ENCODE results near the gene NABP2. TPM values are rescaled to one million over a fixed set of nuclear protein-coding genes. Genes with fewer than 3 reads are reported as not detected.

The NABP2 gene
- total and polyA plus RNA-seq, 2 of the 4 experiments (the other 2 are of a cell fraction), result 29.2 to 37.4 TPM

DNA sequence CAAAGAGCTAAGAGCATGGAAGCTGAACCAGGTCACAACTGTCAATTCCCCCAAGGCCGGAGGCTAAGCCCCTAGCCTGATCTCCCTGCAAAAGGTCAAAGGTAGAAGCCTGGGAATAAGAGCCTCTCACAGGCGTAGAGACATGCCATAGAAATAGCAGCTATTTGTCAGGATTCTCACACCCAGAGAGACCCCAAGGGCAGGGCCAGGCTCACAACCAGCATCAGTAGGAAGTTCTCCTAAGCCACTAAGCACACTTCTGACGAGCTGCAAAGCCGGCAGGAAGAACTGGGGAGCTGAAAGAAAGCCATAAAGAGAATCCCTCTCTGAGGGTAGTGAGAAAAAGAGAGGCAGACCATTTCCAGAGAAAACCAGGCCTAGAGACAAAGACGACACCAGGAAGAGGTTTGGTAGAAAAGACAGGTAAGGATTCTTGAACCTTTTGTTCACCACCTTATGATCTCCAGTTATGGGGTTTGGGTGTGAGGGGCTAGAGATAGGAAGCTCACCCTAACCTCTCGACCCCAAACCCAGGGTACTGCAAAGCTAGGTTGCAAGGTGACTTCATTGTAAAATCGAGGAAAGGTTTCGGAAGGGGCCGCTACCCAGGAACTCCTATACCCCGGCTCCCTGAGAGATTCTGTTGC lies 35.9 kb upstream of the NABP2 start:
- H3K9me3 ChIP-seq (ENCODE audit: control insufficient read depth, insufficient read depth, low read length), result no peaks in the 10 kb centered on the region
- WGBS, 2 experiments (ENCODE audit: extremely low coverage in 2 of 2, insufficient read length in 1 of 2), result 40% methylated on average over 1 of the region's 10 CpGs; no CpG with 5 or more reads in 1 of the 2 experiments
- no peaks in the 10 kb centered on the region for H3K27me3 ChIP-seq (ENCODE audit: control insufficient read depth, insufficient read depth, low read length)
- H3K9ac ChIP-seq (ENCODE audit: low read depth, low read length), result peak overlapping the region; percentile 95
- no TSS peak for BruUV-seq (replicated peaks)
- H3K14ac ChIP-seq (replicated peaks; ENCODE audit: low read depth, low read length), result peak overlapping the region; percentile 97
- peak overlapping the region; percentile 69 for H4K91ac ChIP-seq (ENCODE audit: insufficient read depth, low read depth, low read length)
- H3K56ac ChIP-seq (ENCODE audit: extremely low read depth, insufficient read depth, low read length), result peak overlapping the region; percentile 8
- no peak overlapping the region for H2BK20ac ChIP-seq (ENCODE audit: low read depth, low read length)
- ATAC-seq (ENCODE audit: low read depth), result no peak
- peak overlapping the region; percentile 98 for H2AK9ac ChIP-seq (replicated peaks; ENCODE audit: low read depth, low read length, poor library complexity)
- ChIA-PET POLR2A (ENCODE audit: unreplicated experiment) (interaction anchor here (0.6 to 1.3 kb wide), 3 partner anchors 27 to 69 kb away, joined by 3 to 5 read pairs (median 3); partner anchors contain the start of genes RNF41 and ZC3H10), CTCF (interaction anchor here (1.8 to 2.6 kb wide), 3 partner anchors 10 to 70 kb away, joined by 7 to 27 read pairs (median 22); partner anchors contain the start of genes RNF41 and ZC3H10)
- H4K8ac ChIP-seq (ENCODE audit: low read depth in 2 of 2, low read length in 2 of 2), result peak overlapping the region in 1 of 2 experiments; percentile 41; a peak in 1 of 4 replicates
- dilution Hi-C loops (cut with HindIII; ENCODE audit: low sequenced_read_pairs, unreplicated experiment) (no loop called here), in situ Hi-C loops (cut with MboI; ENCODE audit: low sequenced_read_pairs) (loop anchor here (5.0 kb wide), 1 partner anchor 61 kb away; the partner anchor contains the start of gene ESYT1), intact Hi-C loops (cut with micrococcal nuclease) (loop anchor here (2.0 kb wide), 1 partner anchor 61 kb away; no protein-coding TSS in a partner anchor)
- H2AFZ ChIP-seq (replicated peaks; ENCODE audit: low read length, poor library complexity), result peak overlapping the region; percentile 84
- peak overlapping the region; percentile 97 for H3K4me2 ChIP-seq (ENCODE audit: low read depth, low read length)
- TF ChIP-seq RFX5 (IDR thresholded peaks at IDR 0.05; ENCODE audit: low read depth, low read length) (no peak), RAD21 (IDR thresholded peaks at IDR 0.05; ENCODE audit: low read length) (no peak), MAZ (IDR thresholded peaks at IDR 0.05; ENCODE audit: borderline replicate concordance, low read depth, low read length) (no peak), MXI1 (IDR thresholded peaks at IDR 0.05; ENCODE audit: borderline replicate concordance, low read depth, low read length) (no peak), CHD1 (IDR thresholded peaks at IDR 0.05; ENCODE audit: low read depth, low read length) (no peak), POLR2A (IDR thresholded peaks at IDR 0.05; ENCODE audit: low read depth, low read length) (no peak), NFE2L2 (IDR thresholded peaks at IDR 0.05; ENCODE audit: low read depth, low read length) (no peak), CEBPB (IDR thresholded peaks at IDR 0.05; ENCODE audit: low read depth, low read length) (no peak), MAFK (IDR thresholded peaks at IDR 0.05; ENCODE audit: low read depth, low read length) (no peak), SMC3 (IDR thresholded peaks at IDR 0.05; ENCODE audit: low read depth, low read length) (no peak), BHLHE40 (IDR thresholded peaks at IDR 0.05; ENCODE audit: low read depth, low read length) (no peak)
- TF ChIP-seq, protein P1, sequence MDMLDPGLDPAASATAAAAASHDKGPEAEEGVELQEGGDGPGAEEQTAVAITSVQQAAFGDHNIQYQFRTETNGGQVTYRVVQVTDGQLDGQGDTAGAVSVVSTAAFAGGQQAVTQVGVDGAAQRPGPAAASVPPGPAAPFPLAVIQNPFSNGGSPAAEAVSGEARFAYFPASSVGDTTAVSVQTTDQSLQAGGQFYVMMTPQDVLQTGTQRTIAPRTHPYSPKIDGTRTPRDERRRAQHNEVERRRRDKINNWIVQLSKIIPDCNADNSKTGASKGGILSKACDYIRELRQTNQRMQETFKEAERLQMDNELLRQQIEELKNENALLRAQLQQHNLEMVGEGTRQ (IDR thresholded peaks at IDR 0.05; ENCODE audit: low read depth, low read length), result no peak
- TF ChIP-seq, protein P2, sequence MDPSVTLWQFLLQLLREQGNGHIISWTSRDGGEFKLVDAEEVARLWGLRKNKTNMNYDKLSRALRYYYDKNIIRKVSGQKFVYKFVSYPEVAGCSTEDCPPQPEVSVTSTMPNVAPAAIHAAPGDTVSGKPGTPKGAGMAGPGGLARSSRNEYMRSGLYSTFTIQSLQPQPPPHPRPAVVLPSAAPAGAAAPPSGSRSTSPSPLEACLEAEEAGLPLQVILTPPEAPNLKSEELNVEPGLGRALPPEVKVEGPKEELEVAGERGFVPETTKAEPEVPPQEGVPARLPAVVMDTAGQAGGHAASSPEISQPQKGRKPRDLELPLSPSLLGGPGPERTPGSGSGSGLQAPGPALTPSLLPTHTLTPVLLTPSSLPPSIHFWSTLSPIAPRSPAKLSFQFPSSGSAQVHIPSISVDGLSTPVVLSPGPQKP (IDR thresholded peaks at IDR 0.05; ENCODE audit: borderline replicate concordance, low read depth, low read length), result no peak
- TF ChIP-seq, protein P3, sequence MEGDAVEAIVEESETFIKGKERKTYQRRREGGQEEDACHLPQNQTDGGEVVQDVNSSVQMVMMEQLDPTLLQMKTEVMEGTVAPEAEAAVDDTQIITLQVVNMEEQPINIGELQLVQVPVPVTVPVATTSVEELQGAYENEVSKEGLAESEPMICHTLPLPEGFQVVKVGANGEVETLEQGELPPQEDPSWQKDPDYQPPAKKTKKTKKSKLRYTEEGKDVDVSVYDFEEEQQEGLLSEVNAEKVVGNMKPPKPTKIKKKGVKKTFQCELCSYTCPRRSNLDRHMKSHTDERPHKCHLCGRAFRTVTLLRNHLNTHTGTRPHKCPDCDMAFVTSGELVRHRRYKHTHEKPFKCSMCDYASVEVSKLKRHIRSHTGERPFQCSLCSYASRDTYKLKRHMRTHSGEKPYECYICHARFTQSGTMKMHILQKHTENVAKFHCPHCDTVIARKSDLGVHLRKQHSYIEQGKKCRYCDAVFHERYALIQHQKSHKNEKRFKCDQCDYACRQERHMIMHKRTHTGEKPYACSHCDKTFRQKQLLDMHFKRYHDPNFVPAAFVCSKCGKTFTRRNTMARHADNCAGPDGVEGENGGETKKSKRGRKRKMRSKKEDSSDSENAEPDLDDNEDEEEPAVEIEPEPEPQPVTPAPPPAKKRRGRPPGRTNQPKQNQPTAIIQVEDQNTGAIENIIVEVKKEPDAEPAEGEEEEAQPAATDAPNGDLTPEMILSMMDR (conservative IDR thresholded peaks at IDR 0.05; ENCODE audit: low read depth, low read length), result no peak
- peaks cover 14% of the 10 kb centered on the region; the same call in 1 of the 2 replicates for H4K20me1 ChIP-seq (ENCODE audit: insufficient read depth, low read length)
- H3K9me1 ChIP-seq (ENCODE audit: insufficient read depth, low read length), result peaks cover 5% of the 10 kb centered on the region; the same call in 1 of the 2 replicates
- H2BK120ac ChIP-seq (ENCODE audit: low read depth, low read length), result no peak overlapping the region; the same call in 1 of the 2 replicates
- peak overlapping the region; percentile 64 for H2AK5ac ChIP-seq (ENCODE audit: low read depth, low read length)
- H2BK5ac ChIP-seq (ENCODE audit: low read depth, low read length, poor library complexity, severe bottlenecking), result peak overlapping the region; percentile 60
- H3K4me3 ChIP-seq (ENCODE audit: insufficient read depth, low read depth, low read length), result peak overlapping the region; percentile 95
- no peak for DNase-seq
- H3K4ac ChIP-seq (ENCODE audit: low read depth, low read length), result peak overlapping the region; percentile 72
- H3K23ac ChIP-seq (ENCODE audit: low read depth, low read length), result peak overlapping the region; percentile 92
- no peak overlapping the region for H2BK15ac ChIP-seq (ENCODE audit: low read depth, low read length)
- H3K79me1 ChIP-seq (ENCODE audit: low read depth in 1 of 2, low read length in 2 of 2), result peaks cover 27 to 46% of the 10 kb centered on the region in 2 experiments
- no peak overlapping the region for H4K5ac ChIP-seq (ENCODE audit: low read depth, low read length)
- H3K18ac ChIP-seq (ENCODE audit: low read depth, low read length), result no peak overlapping the region
- peaks cover 7% of the 10 kb centered on the region for H3K4me1 ChIP-seq (ENCODE audit: control insufficient read depth, insufficient read depth, low read length)
- peak overlapping the region; percentile 75 for H3K27ac ChIP-seq (ENCODE audit: insufficient read depth, low read length)
- H3K36me3 ChIP-seq (ENCODE audit: control insufficient read depth, insufficient read depth, low read length), result peaks cover 16% of the 10 kb centered on the region
